ENCODE measurements around the gene TXNL1.

- TF ChIP-seq CTCF (IDR thresholded peaks at IDR 0.05; ENCODE audit: low read length): no peak
- TF ChIP-seq EZH2 (optimal IDR thresholded peaks at IDR 0.05; ENCODE audit: low read depth, low read length): no peak
Observed at GRCh38 chr18:56684277-56684676, 45.9 kb upstream of the TXNL1 start.
